Measurements from ENCODE around the gene TOMM40. TPM values are rescaled to one million over a fixed set of nuclear protein-coding genes. Genes with fewer than 3 reads are reported as not detected.

Gene TOMM40
- total and polyA plus RNA-seq, 2 experiments from 2014 or later: 67.9 to 83.1 TPM

- Histone ChIP-seq H3K4me1 (ENCODE audit: insufficient read depth) (no peaks in the 10 kb centered on the region), H4K20me1 (ENCODE audit: insufficient read depth, poor library complexity, severe bottlenecking) (no peaks in the 10 kb centered on the region), H3K4me2 (no peak overlapping the region), H2AFZ (no peak overlapping the region), H3K9me3 (ENCODE audit: low read depth) (no peaks in the 10 kb centered on the region), H3K4me3 (no peak overlapping the region), H3K27me3 (no peaks in the 10 kb centered on the region), H3K79me2 (no peaks in the 10 kb centered on the region), H3K9me2 (replicated peaks; ENCODE audit: insufficient read depth) (no peaks in the 10 kb centered on the region), H3K27ac (no peak overlapping the region), H3K36me3 (replicated peaks; ENCODE audit: insufficient read depth, low read depth) (no peaks in the 10 kb centered on the region)
- no peak for DNase-seq (ENCODE audit: low spot score)
- 86% methylated on average over 4 of the region's 4 CpGs for whole genome bisulfite sequencing (ENCODE audit: low lambda C conversion rate, missing lambda C conversion rate)
- TF ChIP-seq EZH2phosphoT487 (IDR thresholded peaks at IDR 0.05; ENCODE audit: low read depth, severe bottlenecking, unreplicated experiment): no peak
- TF ChIP-seq EZH2 (IDR thresholded peaks at IDR 0.05; ENCODE audit: borderline replicate concordance): no peak
- no peak for TF ChIP-seq CTCF (IDR thresholded peaks at IDR 0.05; ENCODE audit: poor library complexity)
Measured at GRCh38 chr19:44931541-44931940, 40.5 kb downstream of the TOMM40 start.

DNA sequence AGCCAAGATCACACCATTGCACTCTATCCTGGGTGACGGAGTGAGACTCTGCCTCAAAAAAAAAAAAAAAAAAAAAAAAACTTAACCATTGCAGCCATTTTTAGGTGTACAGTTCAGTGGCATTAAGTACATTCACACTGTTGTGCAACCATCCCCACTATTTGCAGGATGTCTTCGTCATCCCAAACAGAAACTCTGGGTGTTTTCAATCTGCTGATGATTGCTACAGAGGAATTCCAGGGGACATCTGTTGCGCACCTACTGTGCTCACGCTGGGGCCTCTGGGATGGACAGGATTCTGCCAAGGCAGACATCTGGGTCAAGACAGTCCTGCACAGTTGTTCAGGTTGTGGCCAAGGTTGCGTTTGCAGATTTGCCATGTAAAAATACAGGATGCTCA lies 48.6 kb downstream of the TOMM40 start:
- Histone ChIP-seq H4K20me1 (ENCODE audit: insufficient read depth, poor library complexity, severe bottlenecking) (no peaks in the 10 kb centered on the region), H3K4me3 (no peak overlapping the region), H3K9me2 (replicated peaks; ENCODE audit: insufficient read depth) (no peaks in the 10 kb centered on the region), H3K79me2 (no peaks in the 10 kb centered on the region), H3K4me1 (ENCODE audit: insufficient read depth) (no peaks in the 10 kb centered on the region), H3K27ac (no peak overlapping the region), H3K36me3 (replicated peaks; ENCODE audit: insufficient read depth, low read depth) (no peaks in the 10 kb centered on the region), H3K27me3 (no peaks in the 10 kb centered on the region), H2AFZ (no peak overlapping the region), H3K9me3 (ENCODE audit: low read depth) (no peaks in the 10 kb centered on the region), H3K4me2 (no peak overlapping the region)
- TF ChIP-seq EZH2 (IDR thresholded peaks at IDR 0.05; ENCODE audit: borderline replicate concordance) (no peak), EZH2phosphoT487 (IDR thresholded peaks at IDR 0.05; ENCODE audit: low read depth, severe bottlenecking, unreplicated experiment) (no peak), CTCF (IDR thresholded peaks at IDR 0.05; ENCODE audit: poor library complexity) (no peak)
- DNase-seq (ENCODE audit: low spot score): no peak
- WGBS (ENCODE audit: low lambda C conversion rate, missing lambda C conversion rate): 68% methylated on average over 5 of the region's 5 CpGs

- WGBS (ENCODE audit: low lambda C conversion rate, missing lambda C conversion rate): 92% methylated on average over 14 of the region's 14 CpGs
- no peaks in the 10 kb centered on the region for H3K9me3 ChIP-seq (ENCODE audit: low read depth)
- H3K36me3 ChIP-seq (replicated peaks; ENCODE audit: insufficient read depth, low read depth): no peaks in the 10 kb centered on the region
- H4K20me1 ChIP-seq (ENCODE audit: insufficient read depth, poor library complexity, severe bottlenecking): no peaks in the 10 kb centered on the region
- H3K79me2 ChIP-seq: no peaks in the 10 kb centered on the region
- no peaks in the 10 kb centered on the region for H3K9me2 ChIP-seq (replicated peaks; ENCODE audit: insufficient read depth)
- no peaks in the 10 kb centered on the region for H3K27me3 ChIP-seq
- no peaks in the 10 kb centered on the region for H3K4me1 ChIP-seq (ENCODE audit: insufficient read depth)
- no peak within 1 kb of the TSS for H2AFZ ChIP-seq
- DNase-seq (ENCODE audit: low spot score): no peak
- no peak within 1 kb of the TSS for H3K4me3 ChIP-seq
- no peak within 1 kb of the TSS for H3K4me2 ChIP-seq
- no peak within 1 kb of the TSS for H3K27ac ChIP-seq
- TF ChIP-seq EZH2 (IDR thresholded peaks at IDR 0.05; ENCODE audit: borderline replicate concordance) (no peak), CTCF (IDR thresholded peaks at IDR 0.05; ENCODE audit: poor library complexity) (no peak), EZH2phosphoT487 (IDR thresholded peaks at IDR 0.05; ENCODE audit: low read depth, severe bottlenecking, unreplicated experiment) (no peak)
Measured at GRCh38 chr19:44942067-44942571, 51.1 kb downstream of the TOMM40 start, which contains the start of gene APOC4. Gene APOC4, plus strand, starts transcription at chr19:44942237. Its CDS starts 41 bp downstream, at chr19:44942278.

Measured in hepatocyte (in vitro differentiated cells).